NCI-H2227 (cell line): Measurements from ENCODE around the gene SFTA2.
"Not testable (repeated sequence)": the region's sequence is repeated elsewhere in the genome, so short reads cannot be mapped to it uniquely, and the experiment has no call there.

Experiments
- DNase-seq: peaks from one replicate; lab custom pipeline; 2025; ENCODE audit not compliant: unreplicated experiment; lab: John Stamatoyannopoulos, UW

The SFTA2 gene

DNA sequence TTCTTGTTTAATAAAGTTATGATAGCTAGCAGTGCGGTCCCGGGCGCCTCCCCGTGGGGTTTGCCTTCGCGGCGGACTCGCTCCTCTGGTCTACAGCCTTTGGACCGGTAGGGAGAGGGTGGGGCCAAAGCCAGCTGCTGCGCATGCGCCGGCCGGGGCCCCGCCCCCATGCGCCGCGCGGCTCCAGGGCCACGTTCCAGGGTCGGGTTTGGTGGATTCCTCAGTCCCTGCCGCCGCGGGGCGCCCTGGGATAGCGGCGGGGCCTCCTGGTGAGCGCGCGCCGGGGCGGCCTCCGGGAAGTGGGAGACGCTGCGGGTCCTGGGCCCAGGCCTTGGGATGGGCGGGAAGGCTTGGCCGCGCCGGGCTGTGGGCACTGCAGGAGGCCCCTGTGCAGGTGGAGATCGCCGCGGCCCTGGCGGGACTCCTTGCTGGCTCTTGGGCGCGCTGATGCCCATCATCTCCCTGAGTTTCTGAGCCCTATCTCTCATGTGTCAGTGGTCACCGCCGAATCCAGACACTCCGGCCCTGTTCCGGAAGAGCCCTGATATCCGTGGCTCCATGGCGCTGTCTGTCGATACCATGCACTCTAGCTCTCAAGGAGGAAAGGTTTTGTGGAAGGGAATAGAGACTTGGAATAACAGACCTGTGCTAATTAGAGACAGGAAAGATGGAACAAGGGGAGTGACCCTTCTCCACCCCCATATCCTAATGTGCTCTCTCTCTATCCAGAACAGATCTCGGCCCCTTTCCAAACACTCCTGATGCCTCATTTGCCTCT lies 17.7 kb downstream of the SFTA2 start, which contains the start of gene VARS2:
TSS of gene VARS2 (plus strand) at position 163 of the 778 bp plus-strand sequence. CDS start at position 762, 599 bp downstream.
- DNase-seq, result peak; percentile 85

DNA sequence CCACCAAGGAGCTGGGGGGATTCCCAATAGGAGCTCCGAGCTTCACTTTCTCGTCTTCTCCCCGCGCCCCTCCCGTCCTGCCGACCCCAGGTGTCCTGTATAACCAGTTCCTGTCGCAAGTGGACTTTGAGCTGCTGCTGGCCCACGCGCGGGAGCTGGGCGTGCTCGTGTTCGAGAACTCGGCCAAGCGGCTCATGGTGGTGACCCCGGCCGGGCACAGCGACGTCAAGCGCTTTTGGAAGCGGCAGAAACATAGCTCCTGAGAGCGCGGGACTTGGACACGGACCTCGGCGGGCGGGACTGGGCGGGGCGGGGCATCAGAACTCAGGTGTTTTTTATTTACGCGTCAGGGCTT lies 18.3 kb downstream of the SFTA2 start:
- no peak for DNase-seq

DNA sequence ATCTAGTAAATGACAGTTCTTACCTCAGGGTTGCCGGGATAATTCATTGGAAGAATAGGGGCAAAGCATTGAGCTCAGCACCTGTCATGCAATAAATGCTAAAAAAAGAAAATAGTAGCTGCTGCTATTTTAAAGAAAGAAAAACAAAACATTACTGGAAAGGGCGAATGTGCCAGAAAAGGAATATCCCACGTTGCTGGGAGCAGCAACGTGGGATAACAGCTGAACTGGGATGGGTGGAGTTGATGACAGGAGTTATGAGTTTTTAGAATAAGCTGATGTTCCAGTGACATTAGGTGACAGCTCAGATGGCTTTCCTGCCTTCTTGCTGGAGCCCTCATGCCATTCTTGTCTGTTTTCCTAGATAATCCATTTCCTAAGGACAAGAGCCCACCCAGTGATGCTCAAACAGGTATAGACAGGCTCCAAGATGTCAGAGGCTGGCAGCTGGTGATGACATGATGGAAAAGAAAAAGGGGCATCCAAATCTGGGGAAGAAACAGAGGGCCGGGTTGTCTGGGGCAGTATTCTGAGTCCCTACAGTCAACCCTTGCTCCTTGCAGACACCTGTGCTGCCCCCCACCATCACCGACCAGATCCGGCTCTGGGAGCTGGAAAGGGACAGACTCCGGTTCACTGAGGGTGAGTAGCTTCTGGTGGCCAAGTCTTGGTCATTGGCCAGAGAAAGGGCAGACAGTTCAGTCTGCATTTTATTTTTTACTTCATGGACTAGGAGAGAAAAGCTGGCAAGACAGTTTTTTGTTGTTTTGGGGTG lies 19.0 kb downstream of the SFTA2 start:
- DNase-seq, result no peak

DNA sequence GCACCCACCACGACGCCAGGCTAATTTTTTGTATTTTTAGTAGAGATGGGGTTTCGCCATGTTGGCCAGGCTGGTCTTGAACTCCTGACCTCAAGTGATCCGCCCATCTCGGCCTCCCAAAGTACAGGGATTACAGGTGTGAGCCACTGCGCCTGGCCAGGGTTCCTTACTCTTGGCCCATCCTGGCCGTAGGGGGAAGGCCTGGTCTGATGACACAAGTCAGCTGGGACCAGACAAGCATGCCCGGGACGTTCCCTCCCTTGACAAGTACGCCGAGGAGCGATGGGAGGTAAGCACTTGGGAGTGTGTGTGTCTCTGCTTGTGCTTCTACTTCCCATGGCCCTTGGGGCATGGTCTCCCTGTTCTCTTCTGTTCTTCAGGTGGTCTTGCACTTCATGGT lies 21.5 kb downstream of the SFTA2 start:
- DNase-seq, result not testable (repeated sequence)

DNA sequence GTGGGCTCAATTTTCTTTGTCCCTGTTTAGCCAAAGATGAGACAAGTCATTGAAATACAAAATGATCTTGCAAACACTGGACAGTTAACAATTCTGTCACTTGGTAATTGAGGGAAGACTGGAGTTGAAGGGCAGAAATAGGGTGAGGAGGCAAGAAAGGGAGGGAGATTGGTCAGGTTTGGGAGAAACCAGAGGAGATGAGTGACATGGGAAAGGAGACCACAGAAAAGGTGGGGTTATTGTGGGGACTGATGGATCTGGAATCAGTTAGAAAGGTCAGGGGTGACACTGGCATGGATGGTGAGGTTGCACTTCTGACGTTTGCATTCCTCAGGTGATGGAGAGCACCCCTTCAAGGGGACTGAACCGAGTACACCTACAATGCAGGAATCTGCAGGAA lies 23.3 kb downstream of the SFTA2 start:
- no peak for DNase-seq

DNA sequence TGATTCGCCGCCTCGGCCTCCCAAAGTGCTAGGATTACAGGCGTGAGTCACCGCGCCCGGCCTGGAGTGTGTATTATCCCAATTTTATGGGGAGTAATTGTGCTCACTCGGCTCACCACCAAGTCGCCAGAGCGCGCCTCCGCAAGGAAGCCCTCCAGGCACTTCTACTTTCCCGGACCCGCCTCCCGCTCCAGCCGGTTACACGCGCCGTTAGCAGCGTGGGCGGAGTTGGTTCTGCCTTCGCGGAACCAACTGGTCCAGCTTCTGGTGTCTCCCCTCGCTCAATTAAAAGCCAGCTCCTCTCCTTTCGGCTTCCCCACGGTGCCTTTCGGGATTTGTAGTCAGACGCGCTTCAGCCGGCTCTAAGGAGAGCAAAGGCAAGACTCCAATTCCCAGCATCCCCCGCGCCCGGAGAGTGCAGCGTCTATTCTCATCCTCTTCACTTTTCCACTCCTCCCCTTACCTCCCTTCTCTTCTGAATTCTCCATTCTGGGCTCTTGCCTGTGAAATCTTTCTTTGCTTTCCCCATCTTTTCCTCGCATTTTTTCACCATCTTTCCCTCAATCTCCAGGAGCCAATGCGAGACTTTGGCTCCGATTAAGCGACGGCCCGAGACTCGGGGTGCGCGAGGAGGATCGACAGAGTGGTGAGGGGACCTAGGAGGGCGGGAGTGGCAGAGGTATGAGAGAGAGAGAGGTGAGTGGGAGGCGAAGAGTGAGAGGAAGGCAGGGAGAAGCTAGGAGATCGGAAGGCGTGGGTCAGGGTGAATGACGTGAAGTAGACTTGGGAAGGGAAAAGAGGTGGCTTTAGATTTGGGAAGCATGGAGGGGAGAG lies 24.0 kb downstream of the SFTA2 start, which contains the start of gene GTF2H4:
TSS of gene GTF2H4 (plus strand) at position 450 of the 834 bp plus-strand sequence.
- peak; percentile 99 for DNase-seq

DNA sequence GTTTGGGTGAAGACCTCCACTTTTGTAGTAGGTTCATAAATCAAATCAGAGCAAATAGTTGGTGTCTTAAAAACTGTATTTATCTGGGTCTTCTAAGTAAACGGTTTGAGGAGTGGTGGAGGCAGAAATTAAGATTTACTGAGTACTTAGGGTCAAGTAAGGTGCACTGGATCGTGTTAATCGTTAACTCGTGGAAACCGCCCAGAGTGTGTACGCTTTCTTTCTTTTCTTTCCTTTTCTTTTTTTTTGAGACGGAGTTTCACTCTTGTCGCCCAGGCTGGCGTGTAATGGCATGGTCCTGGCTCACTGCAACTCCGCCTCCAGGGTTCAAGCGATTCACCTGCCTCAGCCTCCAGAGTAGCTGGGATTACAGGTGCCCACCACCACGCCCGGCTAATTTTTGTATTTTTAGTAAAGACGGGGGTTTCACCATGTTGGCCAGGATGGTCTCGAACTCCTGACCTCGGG lies 24.6 kb downstream of the SFTA2 start:
- DNase-seq, result not testable (repeated sequence)

DNA sequence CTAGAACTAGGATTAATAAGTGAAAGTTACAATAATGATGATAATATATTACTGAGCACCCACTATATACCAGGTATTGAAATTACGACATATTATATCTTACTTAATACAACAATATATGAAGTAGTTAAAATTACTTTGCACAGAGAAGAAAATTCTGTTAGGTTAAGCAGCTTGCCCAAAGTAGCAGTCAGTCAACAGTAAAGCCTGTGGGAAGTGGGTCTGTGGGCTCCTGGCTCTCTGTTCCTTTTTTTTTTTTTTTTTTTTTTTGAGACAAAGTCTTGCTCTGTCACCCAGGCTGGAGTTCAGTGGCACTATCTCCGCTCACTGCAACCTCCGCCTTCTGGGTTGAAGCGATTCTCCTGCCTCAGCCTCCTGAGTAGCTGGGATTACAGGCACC lies 28.7 kb downstream of the SFTA2 start:
- no peak for DNase-seq

DNA sequence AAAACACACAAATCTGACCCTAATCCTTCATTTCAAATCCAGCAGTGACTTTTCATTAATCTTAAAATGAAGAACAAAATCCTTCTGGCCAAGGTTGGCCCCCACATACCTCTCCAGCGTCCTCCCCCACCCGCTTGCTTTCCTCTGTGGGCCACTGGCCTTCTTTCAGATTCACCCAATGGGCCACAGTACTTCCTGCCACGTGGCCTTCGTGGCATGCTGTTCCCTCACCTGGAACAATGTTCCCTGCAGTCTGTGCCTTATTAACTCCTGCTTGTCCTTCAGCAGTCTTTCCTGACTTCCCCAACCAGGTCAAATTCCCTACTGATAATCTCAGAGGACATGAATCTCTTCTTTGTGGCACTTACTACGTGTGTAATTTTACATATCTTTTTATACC lies 29.3 kb downstream of the SFTA2 start:
- no peak for DNase-seq

DNA sequence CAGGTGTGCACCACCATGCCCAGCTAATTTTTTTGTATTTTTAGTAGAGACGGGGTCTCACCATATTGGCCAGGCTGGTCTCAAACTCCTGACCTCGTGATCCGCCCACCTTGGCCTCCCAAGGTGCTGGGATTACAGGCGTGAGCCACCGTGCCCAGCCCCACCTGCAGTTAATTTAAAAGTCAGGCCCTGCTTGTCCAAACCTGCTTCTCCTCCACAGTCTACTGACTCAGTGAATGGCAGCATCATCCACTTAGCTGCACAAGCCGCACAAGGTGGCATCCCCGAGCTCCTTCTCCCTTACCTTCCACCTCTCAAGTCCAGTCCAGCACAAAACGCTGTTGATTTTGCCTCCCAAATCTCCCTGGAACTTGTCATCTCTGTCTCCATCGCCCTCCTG lies 29.8 kb downstream of the SFTA2 start:
- DNase-seq, result not testable (repeated sequence)

DNA sequence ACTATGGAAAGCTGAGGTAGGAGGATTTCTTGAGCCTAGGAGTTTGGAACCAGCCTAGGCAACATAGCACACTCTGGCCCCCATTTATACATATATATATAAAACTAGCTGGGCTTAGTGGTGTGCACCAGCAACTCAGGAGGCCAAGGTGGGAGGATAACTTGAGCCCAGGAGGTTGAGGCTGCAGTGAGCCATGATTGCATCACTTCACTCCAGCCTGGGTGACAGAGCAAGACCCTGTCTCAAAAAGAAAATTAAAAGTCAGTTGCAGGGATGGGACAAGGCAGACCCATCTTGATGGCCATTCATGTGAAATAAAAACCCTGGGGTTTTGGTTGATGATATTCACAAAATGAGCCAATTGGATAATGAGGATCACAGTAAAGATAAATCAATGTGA lies 30.5 kb downstream of the SFTA2 start:
- no peak for DNase-seq

DNA sequence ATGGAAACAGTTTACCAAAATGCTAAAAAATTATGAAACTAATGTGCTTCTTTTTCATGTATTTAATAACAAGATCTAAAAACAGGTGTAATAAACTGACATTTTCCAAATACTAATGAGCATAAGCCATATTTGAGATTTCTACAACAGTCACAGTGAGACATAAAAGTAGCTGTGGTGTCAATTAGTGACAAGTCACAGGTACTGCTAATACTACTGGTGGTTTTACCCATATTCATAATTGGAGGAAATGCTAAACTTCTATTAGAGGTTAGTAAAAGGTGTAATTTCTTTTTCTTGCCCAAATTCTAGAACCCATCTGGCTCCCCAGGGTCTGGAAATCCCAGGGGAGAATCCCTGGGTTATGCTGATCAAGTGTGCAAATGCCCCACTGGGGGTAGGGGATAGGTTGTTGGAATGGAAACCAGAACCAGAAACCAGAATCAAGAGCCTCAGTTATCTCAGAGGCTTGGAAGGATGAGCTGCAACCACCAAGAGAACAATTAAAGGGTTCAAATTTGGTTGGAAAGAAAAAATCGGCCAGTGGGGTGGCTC lies 31.0 kb downstream of the SFTA2 start:
- DNase-seq, result no peak

DNA sequence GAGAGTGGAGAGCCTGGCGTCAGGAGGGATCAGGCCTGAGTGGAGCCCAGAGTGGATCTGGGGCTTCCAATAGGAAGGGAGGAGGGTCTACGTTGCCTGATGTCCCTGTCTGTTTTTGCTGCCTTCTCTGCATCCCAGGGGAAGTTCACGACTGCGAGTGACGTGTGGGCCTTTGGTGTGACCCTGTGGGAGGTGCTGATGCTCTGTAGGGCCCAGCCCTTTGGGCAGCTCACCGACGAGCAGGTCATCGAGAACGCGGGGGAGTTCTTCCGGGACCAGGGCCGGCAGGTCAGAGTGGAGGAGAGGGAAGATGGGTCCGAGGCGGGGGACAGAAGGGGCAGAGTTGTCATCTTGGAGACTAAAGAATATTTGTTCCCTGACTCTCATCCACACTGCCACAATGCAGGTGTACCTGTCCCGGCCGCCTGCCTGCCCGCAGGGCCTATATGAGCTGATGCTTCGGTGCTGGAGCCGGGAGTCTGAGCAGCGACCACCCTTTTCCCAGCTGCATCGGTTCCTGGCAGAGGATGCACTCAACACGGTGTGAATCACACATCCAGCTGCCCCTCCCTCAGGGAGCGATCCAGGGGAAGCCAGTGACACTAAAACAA lies 33.1 kb downstream of the SFTA2 start:
- no peak for DNase-seq

DNA sequence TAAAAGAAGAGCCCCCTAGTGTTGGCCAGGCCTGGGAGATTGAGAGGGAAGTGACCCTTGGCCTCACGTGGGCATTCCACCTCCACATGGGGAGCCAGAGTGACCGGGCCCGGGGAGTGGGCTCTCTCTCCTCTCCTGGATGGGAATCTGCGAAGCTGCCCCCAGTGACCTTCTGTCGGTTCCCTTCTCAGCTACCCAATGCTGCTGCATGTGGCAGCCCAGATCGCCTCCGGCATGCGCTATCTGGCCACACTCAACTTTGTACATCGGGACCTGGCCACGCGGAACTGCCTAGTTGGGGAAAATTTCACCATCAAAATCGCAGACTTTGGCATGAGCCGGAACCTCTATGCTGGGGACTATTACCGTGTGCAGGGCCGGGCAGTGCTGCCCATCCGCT lies 34.1 kb downstream of the SFTA2 start:
- DNase-seq, result no peak

DNA sequence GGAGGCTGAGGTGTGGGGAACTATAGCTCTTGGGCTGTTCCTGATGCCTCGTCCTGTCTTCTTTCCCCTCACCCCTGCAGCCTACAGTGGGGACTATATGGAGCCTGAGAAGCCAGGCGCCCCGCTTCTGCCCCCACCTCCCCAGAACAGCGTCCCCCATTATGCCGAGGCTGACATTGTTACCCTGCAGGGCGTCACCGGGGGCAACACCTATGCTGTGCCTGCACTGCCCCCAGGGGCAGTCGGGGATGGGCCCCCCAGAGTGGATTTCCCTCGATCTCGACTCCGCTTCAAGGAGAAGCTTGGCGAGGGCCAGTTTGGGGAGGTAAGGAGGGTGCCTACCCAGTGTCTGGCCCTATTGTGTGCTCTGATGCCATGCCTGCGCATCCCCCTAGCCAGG lies 35.4 kb downstream of the SFTA2 start:
- DNase-seq, result no peak

DNA sequence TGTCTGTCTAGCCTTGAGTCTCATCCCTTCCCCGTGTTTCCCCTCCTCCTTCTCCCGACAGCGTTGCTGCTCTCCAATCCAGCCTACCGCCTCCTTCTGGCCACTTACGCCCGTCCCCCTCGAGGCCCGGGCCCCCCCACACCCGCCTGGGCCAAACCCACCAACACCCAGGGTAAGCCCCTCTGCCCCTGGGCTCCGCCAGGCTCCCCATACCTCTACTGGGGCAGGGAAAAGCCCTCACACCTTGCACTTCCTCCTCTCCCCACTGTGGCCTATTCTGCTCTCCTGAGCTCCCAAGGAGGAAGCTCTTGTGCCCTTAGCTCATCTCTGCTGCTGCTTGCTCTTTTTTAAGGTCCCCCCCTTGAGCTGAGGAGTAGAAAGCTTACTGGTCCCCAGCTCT lies 36.6 kb downstream of the SFTA2 start:
- DNase-seq, result no peak

DNA sequence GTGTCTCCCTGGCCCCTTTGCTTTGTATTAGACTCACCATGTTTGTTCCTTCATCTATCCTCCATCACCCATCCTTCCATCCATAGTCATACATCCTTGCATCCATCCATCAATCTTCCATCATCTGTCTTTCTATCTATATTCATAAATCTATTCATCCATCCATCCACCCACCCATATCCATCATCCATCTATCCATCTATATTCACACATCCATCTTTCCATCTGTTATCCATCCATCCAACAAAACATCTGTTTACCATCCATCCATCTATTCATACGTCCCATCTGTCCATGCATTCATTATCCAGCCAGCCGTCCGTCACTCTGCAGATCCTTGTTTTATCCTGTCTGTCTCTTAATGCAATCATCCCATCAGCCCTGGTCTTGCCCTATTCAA lies 37.0 kb downstream of the SFTA2 start:
- no peak for DNase-seq

DNA sequence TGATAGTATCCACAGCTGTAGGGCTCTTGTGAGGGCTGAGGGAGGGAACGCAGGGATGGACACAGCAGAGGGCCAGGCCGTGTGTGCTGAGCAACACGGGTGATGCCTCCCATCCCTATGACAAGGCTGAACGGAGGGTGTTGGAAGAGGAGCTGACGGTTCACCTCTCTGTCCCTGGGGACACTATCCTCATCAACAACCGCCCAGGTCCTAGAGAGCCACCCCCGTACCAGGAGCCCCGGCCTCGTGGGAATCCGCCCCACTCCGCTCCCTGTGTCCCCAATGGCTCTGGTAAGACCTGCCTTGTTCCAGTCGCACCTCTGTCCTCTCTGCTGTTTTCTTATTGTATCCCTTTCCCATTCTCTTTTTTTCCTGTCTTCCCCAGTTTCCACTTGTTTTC lies 37.6 kb downstream of the SFTA2 start:
- no peak for DNase-seq

DNA sequence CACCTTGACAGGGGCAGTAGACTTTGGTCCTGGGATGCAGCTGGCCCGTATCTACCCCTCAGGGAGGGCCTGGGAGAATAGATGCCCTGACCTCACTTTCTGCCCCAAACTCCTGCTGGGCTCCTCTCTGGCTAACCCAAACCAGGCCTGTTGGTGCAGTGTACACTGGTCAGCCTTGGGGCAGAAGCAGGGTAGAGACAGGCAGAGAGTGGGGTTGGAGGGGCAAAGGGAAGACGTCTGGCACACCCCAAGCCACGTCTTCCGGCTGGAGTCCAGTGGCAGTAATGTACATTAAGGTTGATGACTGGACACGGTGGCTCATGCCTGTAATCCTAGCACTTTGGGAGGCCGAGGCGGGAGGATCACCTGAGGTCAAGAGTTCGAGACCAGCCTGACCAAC lies 38.3 kb downstream of the SFTA2 start:
- no peak for DNase-seq

DNA sequence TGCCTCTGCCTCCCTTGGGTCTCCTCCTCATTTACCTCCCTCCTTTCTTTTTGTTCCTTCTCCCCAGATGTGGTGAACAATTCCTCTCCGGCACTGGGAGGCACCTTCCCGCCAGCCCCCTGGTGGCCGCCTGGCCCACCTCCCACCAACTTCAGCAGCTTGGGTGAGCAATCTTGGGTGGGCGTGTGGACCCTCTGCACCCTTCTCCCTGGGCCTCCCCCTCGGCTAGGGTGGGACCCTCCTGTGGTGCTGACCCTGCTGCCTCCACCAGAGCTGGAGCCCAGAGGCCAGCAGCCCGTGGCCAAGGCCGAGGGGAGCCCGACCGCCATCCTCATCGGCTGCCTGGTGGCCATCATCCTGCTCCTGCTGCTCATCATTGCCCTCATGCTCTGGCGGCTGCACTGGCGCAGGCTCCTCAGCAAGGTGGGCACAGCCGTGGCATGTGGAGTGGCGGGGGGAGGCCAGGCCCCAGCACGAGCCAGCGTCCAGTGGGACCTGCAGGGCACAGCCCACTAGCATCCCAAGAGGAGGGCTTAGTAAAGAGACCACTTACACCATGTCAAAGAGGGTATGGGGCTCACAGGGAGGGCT lies 38.9 kb downstream of the SFTA2 start:
- no peak for DNase-seq
